Measurements from ENCODE around the gene SULT1A2.

- TF ChIP-seq POLR2AphosphoS5 (IDR thresholded peaks at IDR 0.05) = no peak
- no peak for TF ChIP-seq POLR2A (IDR thresholded peaks at IDR 0.05)
- TF ChIP-seq CTCF (IDR thresholded peaks at IDR 0.05) = no peak
- no peak for TF ChIP-seq EP300 (IDR thresholded peaks at IDR 0.05)
Observed at GRCh38 chr16:28546626-28547025, 50.2 kb downstream of the SULT1A2 start.

Measured in upper lobe of left lung (tissue), 4 donors.